NCI-H82 (cell line): ENCODE data around the gene TMEM163.

ENCODE experiments used
- DNase-seq: peaks from one replicate; lab custom pipeline; 2025; lab: John Stamatoyannopoulos, UW

The TMEM163 gene

GRCh38 chr2:134692499-134692898 lies 26.3 kb downstream of the TMEM163 start:
- peak; percentile 54 for DNase-seq

GRCh38 chr2:134690629-134691215 lies 28.1 kb downstream of the TMEM163 start:
- no peak for DNase-seq

- DNase-seq, result no peak
Observed at GRCh38 chr2:134689315-134689714, 29.5 kb downstream of the TMEM163 start.

DNA sequence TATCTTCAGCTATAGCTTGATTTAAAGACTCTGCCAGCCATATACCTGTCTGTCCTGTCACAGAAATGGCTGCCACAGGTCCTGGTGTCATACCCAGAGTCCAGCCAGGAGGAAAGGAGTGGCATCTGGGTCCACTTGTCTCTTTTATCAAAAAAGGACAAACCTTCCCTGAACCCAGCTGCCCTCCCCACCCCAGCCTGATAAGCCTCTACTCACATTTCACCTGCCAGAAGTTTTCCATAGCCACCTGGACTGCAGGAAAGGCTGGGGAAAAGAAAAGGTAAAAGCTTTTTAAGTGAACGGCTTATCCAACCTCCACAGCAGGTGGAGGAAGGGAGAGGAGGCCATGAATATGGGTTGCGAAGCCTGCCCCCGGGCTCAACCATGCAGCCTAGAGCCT lies 32.8 kb downstream of the TMEM163 start:
- no peak for DNase-seq

- no peak for DNase-seq
Observed at GRCh38 chr2:134683561-134684112, 35.2 kb downstream of the TMEM163 start.

GRCh38 chr2:134682726-134683125 lies 36.1 kb downstream of the TMEM163 start:
- DNase-seq, result no peak

DNA sequence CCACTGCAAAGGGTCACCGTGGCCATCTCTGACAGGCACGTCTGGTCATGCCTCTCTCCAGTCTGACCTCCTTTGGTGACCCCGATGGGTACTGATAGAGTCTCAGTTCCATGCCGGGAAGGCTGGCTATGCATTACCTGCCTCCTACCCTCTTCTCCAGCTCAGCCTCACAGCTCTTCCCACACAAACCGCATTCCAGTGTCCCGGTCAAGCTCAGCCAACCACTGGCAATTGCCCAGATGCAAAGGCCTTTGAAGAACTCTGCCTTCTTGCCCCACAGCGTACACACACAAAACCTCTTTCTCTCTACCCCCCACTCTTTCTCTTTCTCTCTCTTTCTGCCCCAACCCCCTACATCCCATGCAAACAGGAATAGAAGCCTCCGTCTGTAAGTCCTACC lies 37.6 kb downstream of the TMEM163 start:
- DNase-seq, result no peak

DNA sequence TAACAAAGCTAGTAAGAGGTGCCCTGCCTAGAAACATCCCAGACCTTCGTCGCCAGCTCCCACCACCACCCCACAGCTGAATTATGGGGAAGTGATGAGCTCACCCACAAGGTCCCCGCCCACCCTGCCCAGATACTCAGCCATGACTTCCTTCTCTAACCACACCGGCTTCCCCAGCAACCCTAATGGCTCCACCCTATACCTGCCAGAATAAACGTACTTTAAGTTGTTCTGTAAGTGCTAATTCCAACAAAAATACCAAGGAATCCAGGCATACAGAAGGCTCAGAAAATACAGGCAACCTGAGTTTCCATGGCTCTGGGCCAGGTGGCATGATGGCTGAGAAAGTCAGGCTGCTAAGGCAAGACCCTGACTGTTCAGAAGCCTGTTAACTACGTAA lies 39.1 kb downstream of the TMEM163 start:
- no peak for DNase-seq

DNA sequence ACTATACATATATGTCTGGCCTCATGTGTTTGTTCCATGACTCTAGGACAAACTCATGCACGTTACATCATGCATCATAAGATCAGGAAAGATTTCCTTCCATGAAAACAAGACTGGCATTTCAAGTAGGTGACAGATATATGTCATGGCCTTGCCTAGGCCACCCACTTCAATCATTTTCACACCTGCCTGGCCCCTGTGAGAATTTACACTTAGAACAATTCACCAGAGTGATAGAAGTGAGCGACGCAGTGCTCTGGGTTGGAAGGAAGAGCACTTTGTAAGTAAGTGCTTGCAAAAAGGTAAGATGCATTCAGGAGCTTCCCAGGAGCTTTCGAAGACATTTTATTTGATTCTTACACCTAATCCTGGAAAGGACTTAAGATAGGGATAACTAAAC lies 39.5 kb downstream of the TMEM163 start:
- no peak for DNase-seq

GRCh38 chr2:134677856-134678756 lies 40.7 kb downstream of the TMEM163 start:
- DNase-seq, result peak; percentile 6

GRCh38 chr2:134676960-134677359 lies 41.8 kb downstream of the TMEM163 start:
- DNase-seq, result no peak

GRCh38 chr2:134675314-134675713 lies 43.5 kb downstream of the TMEM163 start:
- DNase-seq, result no peak

DNA sequence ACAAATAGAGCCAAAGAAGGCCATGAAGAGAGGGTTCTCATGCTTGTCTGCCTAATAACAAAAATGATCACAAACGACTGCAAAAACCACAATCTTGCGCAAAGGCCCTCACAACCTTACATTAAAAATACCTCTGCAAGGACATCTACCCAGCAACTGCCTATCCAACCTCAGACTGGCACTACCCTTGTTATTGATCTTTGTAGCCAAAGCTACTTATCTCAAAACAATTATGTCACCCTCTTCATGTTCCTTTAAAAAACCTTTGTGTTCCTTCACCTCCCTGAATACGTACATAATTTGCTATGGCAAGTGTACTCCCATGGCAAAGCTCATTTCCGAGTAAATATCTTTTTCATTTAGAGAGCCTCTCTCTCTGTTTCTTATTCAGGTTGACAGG lies 44.1 kb downstream of the TMEM163 start:
- no peak for DNase-seq

GRCh38 chr2:134671513-134671912 lies 47.3 kb downstream of the TMEM163 start:
- no peak for DNase-seq

DNA sequence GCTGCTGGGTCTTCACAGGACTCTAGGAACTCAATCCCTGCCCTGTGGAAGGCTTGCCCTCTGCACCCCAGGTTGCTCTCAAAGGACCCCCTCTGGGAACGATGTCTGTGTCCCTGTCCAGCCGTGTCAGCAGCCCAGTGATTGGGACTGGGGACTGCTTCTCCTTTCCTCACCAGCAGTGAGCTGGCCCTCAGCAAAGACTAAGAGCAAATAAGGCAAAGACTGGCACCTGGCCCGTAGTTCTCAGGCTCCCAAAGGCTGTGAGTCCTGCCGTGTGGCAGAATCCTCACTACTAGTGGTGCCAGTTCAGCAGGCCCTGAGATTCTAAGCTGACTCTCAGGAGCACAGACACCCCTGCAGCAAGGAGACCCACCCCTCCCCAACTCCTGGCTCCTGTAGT lies 47.8 kb downstream of the TMEM163 start:
- no peak for DNase-seq

- no peak for DNase-seq
Observed at GRCh38 chr2:134669731-134670669, 48.8 kb downstream of the TMEM163 start.

DNA sequence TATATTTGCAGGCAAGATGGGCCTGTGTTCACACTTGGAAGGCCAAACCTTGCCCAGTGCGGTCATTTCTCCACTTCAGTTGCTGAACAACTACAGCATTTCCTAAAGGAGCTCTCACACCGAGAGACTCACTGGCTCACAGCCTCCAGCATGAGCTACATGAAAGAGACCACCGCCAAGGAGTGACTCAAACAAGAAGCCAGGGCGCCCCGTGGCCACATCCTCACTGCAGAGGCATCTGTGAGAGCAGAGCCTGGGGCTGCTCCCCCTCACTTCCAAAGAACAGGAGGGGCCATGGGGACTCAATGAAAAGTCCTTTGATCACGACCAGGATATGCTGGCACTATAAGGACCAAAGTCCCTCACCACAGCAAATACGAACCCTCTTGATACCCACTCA lies 50.0 kb downstream of the TMEM163 start:
- no peak for DNase-seq

DNA sequence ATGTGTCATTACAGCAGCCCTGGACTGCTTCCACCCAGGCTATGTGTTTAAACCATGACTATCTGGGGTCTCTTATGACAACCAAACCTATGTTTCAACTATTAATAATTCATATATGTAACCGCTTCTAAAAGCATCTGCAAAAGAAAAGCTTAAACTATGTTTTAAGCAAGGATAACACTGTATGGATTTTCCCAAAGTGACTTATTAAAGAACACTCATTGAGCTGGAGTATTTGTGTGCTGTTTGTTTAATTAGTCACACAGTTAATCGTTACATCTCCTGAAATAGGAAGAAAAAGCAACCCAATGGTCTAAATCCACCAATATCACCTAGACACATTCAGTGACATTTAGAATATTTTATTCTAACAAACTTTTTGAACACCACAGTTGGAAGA lies 51.3 kb downstream of the TMEM163 start:
- DNase-seq, result no peak

DNA sequence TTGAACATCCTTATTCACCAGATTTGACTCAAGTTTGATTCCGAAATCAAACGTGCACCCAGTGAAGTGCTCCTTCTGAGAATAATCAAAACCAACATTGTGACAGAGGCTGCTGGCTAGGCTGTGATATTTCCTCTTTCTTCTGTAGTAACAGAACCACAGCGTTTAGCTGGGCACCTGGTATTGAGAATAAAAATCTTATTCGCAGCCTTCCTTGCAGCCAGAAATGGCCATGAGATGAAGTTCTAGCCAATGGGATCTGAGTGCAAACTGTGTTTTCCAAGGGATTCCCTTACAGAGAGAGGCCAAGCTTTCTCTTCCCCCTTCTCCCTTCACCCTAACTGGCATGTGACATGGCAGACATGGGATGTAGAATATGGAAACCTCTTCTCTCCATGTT lies 51.7 kb downstream of the TMEM163 start:
- DNase-seq, result no peak

DNA sequence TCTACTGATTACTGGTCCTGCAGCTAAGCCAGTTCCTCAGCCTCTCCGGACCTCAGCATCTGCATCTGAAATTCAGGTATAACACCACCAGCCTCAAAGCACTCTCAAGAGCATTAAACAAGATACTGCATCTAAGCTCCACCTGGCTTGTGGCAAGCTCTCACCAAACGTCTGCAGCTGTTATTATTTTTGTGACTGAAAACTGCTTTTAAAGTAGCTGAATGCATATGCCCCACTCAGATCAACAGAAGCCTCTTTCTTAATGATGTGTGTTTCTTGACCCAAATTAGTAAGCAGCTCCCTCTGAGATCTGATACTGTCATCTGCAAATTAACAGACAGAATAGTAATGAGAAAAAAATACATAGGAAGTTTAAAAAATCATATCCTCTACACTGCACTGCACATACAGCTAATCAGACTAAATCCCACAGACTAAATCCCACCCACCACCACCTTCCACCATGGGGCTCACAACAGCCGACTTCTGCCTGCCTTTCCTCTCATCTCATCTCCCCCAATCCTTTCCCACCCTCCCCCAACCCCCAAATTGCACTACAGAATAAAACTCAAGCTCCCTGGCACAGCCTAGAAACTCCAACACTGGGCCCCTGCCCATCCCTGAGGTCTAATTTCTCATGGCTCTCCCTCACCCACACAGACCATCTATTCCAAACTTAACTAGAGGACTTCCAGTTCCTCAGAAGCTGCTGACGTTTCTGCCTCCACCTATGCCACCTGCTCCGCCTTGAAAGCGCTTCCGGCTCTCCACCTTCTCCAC lies 52.9 kb downstream of the TMEM163 start:
- peak; percentile 32 for DNase-seq
